Ascending aorta (tissue), 2 donors: Measurements from ENCODE around the gene FOXP1. TPM values are rescaled to one million over a fixed set of nuclear protein-coding genes. Genes with fewer than 3 reads are reported as not detected.

ENCODE experiments used
- DNase-seq, 2 donors: peaks; one replicate each; pipeline ENCODE4 v3.0.0-alpha.2; 2019; ENCODE audit warnings: low spot score in 2 of 2
- H3K27ac ChIP-seq, 2 donors: fragments of 200-600 bp; sonication (generic); one replicate each; pipeline ENCODE4 v1.5.1; 2016 to 2017; ENCODE audit warnings: mild to moderate bottlenecking in 1 of 2
- H3K27me3 ChIP-seq: fragments of 200-600 bp; sonication (generic); one replicate; pipeline ENCODE4 v1.5.1; 2017
- H3K36me3 ChIP-seq, 2 donors: fragments of 200-600 bp; sonication (generic); one replicate each; pipeline ENCODE4 v1.5.1; 2016
- H3K4me1 ChIP-seq, 2 donors: fragments of 200-600 bp; sonication (generic); one replicate each; pipeline ENCODE4 v1.5.1; 2016 to 2017; ENCODE audit warnings: mild to moderate bottlenecking in 1 of 2
- H3K4me3 ChIP-seq, 2 donors: fragments of 200-600 bp; sonication (generic); one replicate each; pipeline ENCODE4 v1.5.1; 2016 to 2017; ENCODE audit warnings: mild to moderate bottlenecking in 1 of 2
- H3K9me3 ChIP-seq, 2 donors: fragments of 200-600 bp; sonication (generic); one replicate each; pipeline ENCODE4 v1.5.1; 2016
- CTCF ChIP-seq, 3 experiments: fragments of 200-600 bp in 2 of 3; fragments of 450-650 bp in 1 of 3; sonication (generic) in 2 of 3; IDR thresholded peaks; one replicate each; pipeline ENCODE4 v1.5.1; 2016 to 2019; ENCODE audit warnings: antibody characterized with exemption in 3 of 3, mild to moderate bottlenecking in 1 of 3, moderate library complexity in 1 of 3
- intact Hi-C: fragments of 100-400 bp; cut with DNase I; formaldehyde crosslinking; loops from one replicate; pipeline ENCODE4 v1.15.1; 2023
- total RNA-seq: library from RNA; depleted of rRNA; stranded (reverse); fragments of >200 nt; gene quantifications from one replicate; pipeline ENCODE4 v1.1.0, GENCODE V29; 2016

FOXP1 gene
- total RNA-seq, 1 donor from 2014 or later: 171 TPM

DNA sequence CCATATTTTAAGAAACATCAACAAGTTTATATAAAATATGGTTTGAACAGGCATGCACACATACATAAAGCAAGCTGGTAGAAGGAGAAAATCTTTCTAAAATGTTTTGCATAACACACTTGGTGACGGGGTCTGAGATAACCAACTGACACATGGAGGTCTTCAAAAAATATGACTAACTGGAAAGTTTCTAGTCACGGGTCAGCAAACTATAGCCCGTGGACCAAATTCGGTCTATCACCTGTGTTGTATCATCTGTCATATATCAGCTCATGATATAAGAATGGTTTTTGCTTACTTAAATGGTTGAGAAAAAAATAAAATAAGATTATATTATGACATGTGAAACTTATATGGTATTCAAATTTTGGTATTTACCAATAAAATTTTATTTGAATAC, 465.1 kb downstream of the FOXP1 start:
- intact Hi-C loops: no loop called here
- no peaks in the 10 kb centered on the region for H3K9me3 ChIP-seq
- H3K4me1 ChIP-seq: peaks cover 13 to 67% of the 10 kb centered on the region in 2 donors
- DNase-seq: no peak
- H3K36me3 ChIP-seq: no peaks in the 10 kb centered on the region
- no peak for TF ChIP-seq CTCF (IDR thresholded peaks at IDR 0.05)
- H3K27me3 ChIP-seq: no peaks in the 10 kb centered on the region
- no peak overlapping the region for H3K4me3 ChIP-seq
- H3K27ac ChIP-seq: peak overlapping the region; percentile 68 to 72

- Histone ChIP-seq H3K27ac (peak overlapping the region; percentile 68 to 72), H3K4me1 (peaks cover 13 to 67% of the 10 kb centered on the region in 2 donors), H3K9me3 (no peaks in the 10 kb centered on the region), H3K36me3 (no peaks in the 10 kb centered on the region), H3K4me3 (no peak overlapping the region), H3K27me3 (no peaks in the 10 kb centered on the region)
- no peak for TF ChIP-seq CTCF (IDR thresholded peaks at IDR 0.05)
- intact Hi-C loops: no loop called here
- no peak for DNase-seq
These were observed 465.8 kb downstream of the FOXP1 start for GRCh38 chr3:71117572-71118247.

GRCh38 chr3:71114610-71115009, 468.9 kb downstream of the FOXP1 start:
- Histone ChIP-seq H3K27me3 (no peaks in the 10 kb centered on the region), H3K9me3 (no peaks in the 10 kb centered on the region), H3K4me1 (peaks cover 9 to 71% of the 10 kb centered on the region in 2 donors), H3K36me3 (peaks cover 12 to 21% of the 10 kb centered on the region in 2 donors), H3K27ac (peak overlapping the region; percentile 54 to 68), H3K4me3 (no peak overlapping the region)
- no peak for DNase-seq
- TF ChIP-seq CTCF (IDR thresholded peaks at IDR 0.05): no peak
- intact Hi-C loops: no loop called here

DNA sequence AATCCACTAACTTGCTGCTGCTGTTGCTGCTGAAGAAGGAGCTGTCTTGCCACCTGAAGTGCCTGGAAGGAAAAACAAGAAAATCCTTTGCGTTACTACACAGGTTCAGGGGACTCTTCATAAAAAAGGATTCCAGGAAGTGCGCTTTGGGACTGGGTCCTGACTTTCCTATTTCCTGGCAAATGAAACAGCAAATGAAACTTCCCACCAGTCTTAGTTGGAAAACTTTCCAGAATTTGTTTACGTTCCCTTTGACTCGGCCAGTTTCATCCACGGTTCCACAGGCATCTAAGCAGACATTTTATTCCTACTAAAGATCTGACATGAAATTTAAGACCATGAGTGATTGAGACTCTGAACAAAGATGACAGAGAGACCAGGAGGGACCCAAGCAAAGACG, 471.0 kb downstream of the FOXP1 start:
- no peak for TF ChIP-seq CTCF (IDR thresholded peaks at IDR 0.05)
- intact Hi-C loops: no loop called here
- peak overlapping the region; percentile 72 for H3K27ac ChIP-seq
- no peaks in the 10 kb centered on the region for H3K27me3 ChIP-seq
- H3K36me3 ChIP-seq: peaks cover 12 to 24% of the 10 kb centered on the region in 2 donors
- no peak for DNase-seq
- H3K9me3 ChIP-seq: no peaks in the 10 kb centered on the region
- H3K4me1 ChIP-seq: peaks cover 8 to 71% of the 10 kb centered on the region in 2 donors
- peak overlapping the region in 1 of 2 donors; percentile 38 for H3K4me3 ChIP-seq

- no peaks in the 10 kb centered on the region for H3K27me3 ChIP-seq
- H3K27ac ChIP-seq: peak overlapping the region; percentile 72
- no peak for TF ChIP-seq CTCF (IDR thresholded peaks at IDR 0.05)
- DNase-seq: no peak
- intact Hi-C loops: no loop called here
- H3K4me3 ChIP-seq: no peak overlapping the region
- no peaks in the 10 kb centered on the region for H3K9me3 ChIP-seq
- H3K4me1 ChIP-seq: peaks cover 1 to 71% of the 10 kb centered on the region in 2 donors
- H3K36me3 ChIP-seq: peaks cover 12 to 24% of the 10 kb centered on the region in 2 donors
These were observed 471.6 kb downstream of the FOXP1 start for GRCh38 chr3:71111784-71112440.
